Stimulated activated CD4-positive, alpha-beta T cell treated with anti-CD3 and anti-CD28 coated beads, TNF-alpha, amount 100 ng/mL, for 24 hours (primary cell): Measurements from ENCODE around the gene VSIG10L2.

ENCODE experiments used
- DNase-seq, 3 experiments: peaks; one replicate each; pipeline ENCODE4 v3.0.0-alpha.2; 2020; ENCODE audit warnings: low read depth in 3 of 3

VSIG10L2 gene

DNA sequence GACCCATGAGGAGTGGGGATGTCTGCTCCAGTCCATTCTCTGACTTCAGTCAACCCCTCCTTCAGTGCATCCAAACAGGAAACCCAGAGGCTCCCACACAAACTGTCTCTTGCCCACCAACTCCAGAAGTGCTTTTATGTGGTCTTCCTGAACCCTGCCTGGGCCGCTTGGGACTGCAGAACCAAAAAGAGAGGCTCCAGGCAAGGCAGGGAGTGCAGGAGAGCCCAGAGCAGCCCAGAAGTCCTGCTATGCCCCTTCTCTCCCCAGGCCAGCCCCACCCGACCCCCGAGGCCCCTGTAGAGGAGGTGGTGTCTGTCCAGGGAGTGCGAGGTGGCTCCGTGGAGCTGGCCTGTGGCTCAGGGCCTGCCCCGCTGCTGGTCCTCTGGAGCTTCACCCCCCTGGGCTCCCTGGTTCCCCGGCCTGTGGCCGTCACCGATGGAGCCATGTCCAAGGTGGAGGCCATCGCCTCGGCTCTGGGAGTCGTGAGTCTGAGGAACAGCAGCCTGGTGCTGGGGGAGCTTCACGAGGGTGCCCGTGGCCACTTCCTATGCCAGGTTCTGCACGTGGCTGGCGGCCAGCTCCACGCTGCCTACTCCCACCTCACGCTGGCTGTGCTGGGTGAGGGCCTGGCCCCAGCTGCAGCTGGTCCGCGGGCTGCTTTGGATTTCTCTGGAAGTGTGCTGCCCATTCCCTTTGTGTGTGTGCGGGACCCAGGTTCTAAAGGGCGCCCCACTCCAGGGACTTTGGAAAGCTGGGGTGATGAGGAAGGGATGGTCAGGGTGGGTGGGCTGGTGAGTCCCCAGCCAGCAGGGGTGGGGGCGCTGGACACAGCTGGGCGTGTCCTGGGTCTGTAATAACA is 1.8 kb downstream of the VSIG10L2 start:
- no peak for DNase-seq

DNA sequence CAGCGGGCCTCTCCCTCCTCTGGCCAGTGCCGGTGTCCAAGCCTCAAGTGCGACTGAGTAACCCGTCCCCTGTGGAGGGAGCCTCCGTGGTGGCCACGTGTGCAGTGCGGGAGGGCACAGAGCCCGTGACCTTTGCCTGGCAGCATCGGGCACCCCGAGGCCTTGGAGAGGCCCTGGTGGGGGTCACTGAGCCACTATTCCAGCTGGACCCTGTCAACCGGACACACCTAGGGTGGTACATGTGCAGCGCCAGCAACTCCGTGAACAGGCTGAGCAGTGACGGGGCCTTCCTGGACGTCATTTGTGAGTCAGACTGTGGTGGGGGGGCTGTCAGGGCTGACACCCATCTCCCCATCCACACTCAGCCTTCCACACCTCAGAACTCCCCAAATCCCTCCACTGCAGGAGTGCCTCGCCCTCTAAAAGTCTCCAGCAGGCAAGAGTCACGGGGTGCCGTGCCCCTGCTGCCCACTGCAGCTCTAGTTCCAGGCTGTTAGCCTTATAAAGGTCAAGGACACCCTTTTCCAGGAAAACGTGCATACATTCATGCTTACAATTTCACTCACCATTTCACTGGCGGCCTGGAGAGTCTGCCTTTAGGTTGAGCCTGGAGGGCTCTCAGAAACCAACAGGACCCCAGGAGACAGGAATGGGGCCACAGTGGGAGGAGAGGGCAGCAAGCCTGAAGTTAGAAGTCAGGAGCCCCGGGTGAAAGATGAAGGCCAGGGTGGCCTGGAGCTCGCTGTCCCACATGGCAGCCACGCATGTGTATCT is 2.6 kb downstream of the VSIG10L2 start:
- DNase-seq = no peak

DNA sequence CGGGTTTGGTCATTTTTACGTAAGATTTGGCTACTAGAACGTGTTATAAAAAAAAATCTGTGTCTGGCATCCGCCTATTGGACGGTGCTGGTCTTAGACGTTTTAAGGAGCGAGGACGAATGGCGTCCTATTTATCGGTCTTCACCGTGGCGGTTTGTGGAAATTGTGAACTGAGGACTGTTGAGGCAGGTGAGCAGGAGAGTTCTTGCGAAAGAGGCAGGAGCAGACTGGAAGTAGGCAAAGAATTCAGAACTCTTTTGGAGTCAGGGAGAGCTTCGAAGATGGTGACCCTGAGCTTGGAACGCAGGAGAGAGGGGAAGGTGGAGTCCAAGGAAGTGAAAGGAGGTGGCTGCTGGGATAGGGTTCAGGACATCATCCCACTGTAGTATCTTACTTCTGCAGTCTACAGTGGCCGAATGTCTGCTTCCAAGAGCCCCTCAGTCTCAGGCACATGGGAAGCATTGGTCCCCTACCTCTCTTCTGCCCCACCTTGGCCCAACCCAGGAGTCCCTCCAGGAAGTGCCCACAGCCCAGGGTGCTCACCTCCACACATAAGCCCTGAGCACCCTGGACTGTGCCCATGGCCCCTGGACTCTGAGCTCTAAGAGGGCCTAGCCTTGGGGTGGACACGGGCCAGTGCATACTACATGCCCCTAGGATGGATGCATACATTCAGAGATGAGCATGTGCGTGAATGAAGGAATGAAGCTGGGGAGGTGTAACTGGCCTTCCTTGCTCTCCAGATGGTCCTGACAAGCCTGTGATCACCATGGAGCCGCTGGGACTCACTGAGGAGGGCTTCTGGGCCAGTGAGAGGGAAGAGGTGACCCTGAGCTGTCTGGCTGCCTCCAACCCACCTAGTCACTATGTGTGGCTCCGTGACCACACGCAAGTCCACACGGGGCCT is 3.7 kb downstream of the VSIG10L2 start:
- DNase-seq = no peak

DNA sequence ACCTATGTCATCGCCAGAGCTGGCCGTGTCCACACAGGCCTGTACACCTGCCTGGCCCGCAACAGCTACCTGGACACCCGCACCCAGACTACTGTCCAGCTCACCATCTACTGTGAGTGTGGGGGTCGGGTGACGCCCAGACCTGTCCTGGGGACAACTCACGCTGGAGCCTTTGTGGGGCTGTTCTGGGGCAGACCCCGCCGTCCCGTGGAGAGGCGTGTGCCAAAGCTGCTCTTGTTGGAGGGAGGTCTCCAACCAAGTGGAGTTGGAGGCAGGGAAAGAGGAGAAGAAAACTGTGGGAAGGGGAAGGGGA is 4.3 kb downstream of the VSIG10L2 start:
- no peak for DNase-seq

DNA sequence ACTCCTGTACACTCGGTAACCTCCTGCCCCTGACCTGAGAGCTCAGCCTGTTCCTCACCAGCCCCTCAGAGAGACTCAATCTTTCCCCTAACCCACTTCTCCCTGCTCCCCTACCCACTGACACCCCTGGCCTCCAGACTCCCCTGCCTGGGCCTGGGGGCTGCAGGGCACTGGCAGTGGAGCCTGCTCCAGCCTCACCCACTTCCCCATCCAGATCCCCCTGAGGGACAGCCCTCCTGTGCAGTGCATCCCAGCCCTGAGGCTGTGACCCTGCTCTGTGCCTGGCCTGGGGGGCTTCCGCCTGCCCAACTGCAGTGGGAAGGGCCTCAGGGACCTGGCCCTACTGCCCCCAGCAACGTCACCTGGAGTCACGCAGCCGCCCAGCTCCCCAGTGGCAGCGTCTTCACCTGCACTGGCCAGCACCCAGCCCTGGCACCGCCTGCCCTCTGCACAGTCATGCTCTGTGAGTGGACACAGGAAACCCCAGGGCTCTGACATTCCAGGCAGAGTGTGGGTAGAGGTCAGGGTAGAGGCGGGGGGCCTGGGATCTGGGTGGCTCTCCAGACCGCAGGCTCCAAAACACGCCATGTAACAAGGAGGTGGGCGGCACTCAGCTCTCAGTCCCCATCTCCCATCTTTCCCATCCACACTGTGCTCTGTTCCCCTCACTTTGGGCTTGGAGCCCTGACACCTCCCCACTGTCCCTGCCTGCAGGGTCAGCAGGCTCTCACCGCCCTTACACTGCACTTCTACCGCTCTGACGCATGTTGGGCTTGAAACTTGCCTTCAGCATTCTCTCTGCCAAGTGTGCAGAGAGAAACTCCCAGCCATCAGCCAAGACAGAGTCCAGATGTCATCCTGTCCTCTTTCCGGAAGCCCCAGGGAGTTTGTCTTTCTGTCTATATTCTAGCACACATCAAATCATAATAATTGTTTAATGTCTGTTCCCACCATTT is 5.1 kb downstream of the VSIG10L2 start:
- no peak for DNase-seq

DNA sequence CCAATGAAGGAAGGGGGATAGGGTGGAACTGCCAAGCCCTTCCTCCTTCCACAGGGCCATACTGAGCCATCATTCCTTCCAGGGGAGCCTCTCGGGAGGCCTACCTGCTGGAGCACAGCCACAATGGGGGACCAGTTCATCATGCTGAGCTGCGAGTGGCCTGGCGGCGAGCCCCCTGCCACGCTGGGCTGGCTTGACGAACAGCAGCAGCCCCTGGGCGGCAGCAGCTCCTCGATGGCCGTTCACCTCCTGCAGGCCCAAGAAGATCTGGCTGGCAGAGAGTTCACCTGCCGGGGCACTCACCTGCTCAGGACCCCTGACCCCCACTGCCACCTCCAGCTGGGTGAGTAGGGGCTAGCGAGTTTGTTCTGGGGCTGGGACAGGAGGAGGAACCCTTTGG is 5.9 kb downstream of the VSIG10L2 start:
- no peak for DNase-seq

DNA sequence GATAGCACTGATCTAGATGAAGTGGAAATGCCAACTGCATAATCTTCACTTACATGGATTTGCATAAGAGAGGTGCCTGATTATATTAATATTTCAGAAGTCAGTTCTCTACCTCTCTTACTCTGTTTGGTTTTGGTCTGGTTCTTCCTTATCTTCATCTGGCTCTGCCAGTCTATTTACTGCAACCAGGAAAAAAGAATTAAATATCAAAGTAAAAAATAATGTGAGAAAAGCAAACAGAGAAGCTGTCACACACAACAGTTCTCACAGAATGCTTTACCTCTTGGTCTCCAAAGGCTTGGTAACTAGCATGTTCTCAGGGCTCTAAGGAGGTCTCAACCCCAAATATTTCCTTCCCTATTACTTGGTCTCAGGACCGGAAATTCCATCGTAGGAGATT is 6.7 kb downstream of the VSIG10L2 start:
- DNase-seq = no peak

DNA sequence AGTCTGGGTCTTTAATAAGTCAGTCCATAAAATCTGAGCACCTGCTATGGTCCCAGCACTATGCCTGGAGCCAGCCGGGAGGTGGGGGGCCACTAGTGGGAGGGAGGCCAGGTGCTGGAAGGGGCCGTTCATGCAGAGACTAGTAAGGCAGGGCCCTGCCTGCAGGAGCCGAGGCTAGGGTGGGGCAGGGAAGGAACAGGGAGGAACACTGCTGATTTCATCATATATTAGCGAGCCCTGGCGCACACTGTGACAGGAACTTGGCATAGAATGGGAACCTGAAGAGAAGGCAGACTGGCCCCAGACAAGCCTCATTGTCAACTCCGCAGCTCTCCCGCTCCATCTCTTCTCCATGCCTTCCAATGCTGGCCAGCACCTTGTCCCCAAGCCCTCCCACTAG is 7.1 kb downstream of the VSIG10L2 start:
- no peak for DNase-seq

DNA sequence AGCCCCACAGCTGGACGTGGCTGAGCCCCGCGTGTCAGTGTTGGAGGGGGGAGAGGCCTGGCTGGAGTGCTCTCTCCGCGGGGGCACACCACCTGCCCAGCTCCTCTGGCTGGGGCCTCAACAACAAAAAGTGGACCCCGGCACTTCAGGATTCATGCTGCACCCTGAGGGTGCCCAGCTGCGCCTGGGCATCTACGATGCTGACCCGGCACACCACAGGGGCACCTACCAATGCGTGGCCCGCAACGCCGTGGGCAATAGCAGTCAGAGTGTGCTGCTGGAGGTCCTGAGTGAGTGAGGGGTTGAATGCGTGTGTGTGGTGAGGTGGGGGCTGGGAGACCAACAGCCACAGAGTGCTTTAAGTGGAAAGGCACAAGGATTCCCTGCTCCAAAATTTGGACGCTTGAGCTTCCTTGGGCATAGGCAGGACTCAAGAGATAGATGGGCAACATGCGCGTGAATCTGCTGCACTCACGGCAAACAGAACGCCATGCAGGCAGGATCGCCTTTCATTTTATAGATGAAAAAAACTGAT is 7.6 kb downstream of the VSIG10L2 start:
- DNase-seq = no peak

DNA sequence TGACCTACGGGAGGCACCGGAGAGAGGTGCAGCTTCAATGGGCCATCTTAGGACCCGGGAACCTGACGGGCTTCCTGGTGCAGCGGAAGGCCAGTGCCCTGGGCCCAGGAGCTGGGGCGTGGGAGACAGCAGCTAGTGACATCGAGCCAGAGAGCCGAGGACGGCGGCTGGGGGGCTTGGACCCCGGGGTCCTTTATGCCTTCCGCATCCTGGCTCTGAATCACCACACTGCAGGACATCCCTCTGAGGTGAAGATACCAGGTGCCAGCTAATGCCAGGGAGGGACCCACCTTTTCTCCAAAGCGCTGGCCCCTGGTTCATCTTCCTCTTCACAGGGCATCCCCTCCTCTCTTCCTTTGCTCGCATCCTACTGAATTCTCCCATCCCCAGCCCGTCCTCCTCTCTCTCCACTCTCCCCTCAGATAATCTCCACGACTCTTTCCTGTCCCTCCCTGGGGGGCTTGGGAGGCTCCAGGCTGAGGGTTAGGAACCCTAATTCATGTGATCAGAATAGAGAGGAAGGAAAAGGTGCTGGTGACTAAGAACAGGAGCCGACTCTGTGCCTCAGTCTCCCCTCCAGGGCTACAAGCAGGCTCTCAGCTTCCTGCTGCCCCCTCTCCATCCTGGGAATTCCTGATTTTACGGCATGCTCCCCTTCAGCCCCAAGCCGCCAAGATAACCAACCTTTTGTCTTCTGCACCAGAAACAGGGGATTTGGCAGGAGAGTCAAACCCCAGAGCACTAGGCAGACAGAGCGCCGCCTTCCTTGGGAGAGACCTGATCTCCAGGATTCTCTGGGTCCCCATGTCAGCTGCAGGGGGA is 8.5 kb downstream of the VSIG10L2 start:
- DNase-seq = no peak

DNA sequence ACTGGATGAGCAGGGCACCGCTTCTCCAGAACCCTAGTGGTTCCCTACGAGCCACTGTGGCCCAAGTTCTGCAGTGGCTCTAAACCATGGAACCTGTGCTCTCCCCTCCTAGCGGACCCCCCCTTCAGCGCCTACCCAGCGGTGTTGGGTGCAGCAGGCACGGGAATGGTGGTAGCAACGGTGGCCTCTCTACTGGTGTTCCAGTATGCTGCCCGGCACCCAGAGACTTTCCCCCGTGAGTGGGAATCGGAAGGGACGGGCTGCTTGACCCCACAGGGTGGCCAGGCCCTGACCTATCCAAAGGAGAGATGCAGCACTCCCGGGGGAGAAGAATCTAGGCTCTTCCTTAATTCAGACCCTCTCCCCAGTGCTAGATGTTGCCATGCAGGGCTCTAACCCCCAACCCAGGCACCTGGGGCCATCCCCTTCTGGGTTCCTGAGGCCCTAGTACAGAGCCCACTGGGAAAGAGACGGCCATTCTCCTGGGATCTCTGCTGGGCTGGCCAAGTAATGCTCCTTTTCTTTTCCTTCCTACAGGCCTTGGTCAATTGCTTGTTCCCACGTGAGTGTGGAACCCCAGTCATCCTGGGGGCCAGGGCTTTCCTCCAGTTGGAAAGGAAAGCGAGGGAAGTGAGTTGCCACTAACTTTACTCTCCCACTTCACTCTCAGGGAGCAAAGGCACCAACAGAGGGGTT is 9.2 kb downstream of the VSIG10L2 start:
- no peak for DNase-seq

DNA sequence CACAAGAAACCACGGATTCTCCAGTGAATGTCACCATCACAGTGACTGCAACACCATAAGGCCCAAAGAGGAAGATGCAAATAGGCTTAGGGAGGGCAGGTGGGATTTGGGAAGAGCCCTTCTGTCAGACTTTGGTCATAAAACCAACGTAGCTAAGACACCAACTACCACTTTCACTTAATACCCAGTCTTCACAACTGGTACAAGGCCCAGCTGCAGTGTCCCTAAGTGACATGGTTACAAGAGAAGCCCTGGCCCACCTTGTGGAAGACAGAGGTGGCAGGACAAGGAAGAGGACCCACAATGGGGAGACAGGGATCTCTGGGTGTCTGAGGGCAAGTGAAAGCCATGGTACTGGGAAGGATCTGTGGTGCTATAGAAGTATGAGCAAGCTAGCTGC is 10.0 kb downstream of the VSIG10L2 start:
- DNase-seq = no peak

DNA sequence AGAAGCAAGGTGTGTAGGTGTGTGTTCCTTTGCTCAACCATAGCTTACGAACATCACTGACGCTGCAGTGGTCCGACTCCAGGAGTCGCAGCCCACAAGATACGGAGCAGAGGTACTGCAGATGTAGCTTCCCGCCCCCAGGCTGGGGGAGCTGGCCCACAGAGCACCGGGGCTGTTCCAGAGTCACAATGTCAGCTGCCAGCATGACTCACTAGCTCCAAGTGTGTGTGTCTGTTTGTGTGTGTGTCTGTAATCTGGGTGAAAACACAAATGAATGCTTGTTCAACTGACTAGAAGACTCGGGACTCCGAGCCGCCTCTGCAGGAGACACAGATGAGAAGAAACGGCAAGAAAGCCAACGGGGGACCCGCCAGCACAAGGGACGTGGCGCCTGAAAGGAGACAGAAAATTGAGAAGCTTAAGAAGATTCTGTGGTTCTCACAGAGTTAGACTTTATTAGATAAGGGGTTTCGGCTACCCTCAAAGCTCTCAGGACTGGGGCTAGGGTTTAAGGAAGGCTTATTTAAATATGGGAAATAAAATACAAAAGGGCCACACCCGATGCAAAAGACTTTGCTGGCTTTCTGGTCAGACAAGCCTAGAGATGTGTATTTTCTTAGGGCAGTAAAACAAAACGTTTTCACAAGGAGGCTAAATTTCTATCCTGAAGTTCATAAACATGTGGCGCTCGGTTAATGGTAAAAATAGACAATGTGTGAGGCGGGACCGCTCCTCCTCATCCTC is 10.7 kb downstream of the VSIG10L2 start:
- no peak for DNase-seq

DNA sequence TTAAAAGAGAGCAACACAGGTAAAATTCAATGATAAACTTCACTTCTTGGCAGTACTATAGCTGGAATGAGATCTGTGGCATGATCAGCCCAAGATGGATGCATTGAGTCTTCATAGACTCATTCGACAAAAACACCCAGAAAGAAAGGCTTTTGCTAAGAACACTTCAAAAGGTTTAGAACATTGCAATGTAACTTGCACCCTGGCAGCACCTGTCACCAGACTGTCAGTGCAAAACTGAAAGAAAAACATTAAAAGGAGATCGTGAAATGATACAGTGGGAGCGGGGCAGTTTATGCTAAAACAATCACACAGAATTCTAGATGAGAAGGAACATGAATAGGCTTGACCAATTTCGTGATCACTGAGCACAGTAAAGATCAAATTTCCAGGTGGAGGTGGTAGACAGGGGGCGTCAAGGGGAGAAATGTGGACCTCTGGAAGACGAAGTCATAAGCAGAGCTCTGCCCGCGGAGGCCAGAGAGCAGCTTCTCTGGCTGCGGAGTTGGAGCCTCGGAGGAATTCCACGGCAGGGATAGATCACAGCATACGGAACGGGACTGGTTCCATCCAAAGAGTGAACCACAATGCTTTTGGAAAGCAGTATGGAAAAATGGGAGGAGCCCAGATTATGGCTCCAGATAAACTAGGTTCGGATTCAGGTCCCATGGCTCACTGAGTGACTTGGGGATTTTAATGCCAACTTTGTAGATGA is 11.9 kb downstream of the VSIG10L2 start:
- no peak for DNase-seq

DNA sequence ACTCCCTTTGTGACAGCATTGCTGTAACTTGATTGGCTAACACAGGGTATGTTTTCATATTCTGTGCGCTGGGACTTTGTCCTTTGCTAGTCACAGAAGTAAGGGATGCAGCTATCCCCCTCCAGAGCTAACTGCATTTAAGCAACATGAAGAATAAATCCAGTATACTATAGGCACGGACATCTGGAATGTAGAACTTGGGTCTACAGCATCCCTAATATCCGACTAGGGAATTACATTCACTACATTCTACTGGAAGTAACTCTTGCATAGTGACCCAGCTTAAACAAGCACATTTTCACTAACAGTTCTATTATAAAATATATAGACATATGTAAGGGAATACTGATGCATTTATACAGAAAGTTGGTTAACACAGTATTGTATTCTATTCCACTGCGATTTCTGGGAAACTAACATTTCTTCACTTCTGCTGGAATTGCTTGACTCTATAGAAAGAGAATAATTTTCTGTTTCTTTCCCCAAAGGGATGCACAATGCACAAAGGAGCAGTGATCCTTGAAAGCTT is 13.1 kb downstream of the VSIG10L2 start:
- DNase-seq = no peak

DNA sequence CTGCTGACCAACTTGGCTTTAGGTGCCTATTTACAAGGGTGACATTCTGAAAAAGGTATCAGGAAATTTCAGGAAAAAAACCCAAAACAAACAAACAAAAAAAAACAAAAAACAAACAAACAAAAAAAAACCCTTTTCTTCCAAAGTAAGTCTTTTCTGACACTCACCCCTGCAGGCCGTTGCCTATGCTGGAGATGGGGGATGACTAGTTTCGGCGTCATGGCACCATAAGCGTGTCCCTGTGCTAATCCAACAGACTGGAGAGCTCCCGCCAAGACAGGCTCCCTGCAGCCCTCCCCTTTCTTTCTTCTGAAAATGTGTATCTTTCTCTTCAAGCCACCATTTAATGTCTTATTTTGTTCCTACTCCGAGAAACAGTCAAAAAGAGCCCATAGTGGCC is 13.7 kb downstream of the VSIG10L2 start:
- no peak for DNase-seq

DNA sequence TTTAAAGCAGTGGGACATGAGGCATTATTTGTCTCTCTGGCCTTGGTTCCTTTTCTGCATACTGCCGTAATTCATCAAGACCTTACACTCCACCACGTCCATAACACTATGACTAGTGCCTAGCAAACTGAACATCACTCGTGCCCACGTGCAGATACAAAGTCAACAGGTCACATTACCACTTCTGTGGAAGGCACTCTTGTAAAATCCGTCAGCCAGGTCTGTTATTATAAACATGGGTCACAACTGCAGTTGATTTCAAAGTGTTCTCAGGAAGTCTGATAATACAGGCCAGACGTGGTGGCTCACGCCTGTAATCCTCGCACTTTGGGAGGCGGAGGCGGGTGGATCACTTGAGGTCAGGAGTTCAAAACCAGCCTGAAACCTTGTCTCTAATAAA is 14.1 kb downstream of the VSIG10L2 start:
- DNase-seq = no peak

DNA sequence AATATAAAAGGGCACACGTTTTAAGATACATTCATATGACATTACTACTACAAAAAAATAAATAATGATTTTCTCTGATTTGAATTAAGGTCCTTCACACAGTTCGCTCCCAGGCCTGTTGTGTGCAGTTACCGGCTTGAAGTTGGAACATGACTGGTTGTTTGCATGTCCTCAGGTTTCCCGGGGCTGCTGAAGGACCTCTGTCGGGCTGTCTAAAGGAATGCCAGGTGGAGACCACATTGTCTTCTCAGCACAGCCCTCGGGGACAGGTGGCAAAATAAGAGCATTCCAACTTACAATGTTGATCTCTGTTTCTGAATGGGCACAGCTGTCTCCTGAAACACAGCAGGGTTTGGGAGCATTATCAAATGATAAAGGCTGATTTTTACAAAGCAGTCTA is 14.9 kb downstream of the VSIG10L2 start:
- no peak for DNase-seq
